ENCODE results near the gene VLDLR.

GRCh38 chr9:2613730-2614271, 7.8 kb upstream of the VLDLR start:
- TF ChIP-seq, protein P1, sequence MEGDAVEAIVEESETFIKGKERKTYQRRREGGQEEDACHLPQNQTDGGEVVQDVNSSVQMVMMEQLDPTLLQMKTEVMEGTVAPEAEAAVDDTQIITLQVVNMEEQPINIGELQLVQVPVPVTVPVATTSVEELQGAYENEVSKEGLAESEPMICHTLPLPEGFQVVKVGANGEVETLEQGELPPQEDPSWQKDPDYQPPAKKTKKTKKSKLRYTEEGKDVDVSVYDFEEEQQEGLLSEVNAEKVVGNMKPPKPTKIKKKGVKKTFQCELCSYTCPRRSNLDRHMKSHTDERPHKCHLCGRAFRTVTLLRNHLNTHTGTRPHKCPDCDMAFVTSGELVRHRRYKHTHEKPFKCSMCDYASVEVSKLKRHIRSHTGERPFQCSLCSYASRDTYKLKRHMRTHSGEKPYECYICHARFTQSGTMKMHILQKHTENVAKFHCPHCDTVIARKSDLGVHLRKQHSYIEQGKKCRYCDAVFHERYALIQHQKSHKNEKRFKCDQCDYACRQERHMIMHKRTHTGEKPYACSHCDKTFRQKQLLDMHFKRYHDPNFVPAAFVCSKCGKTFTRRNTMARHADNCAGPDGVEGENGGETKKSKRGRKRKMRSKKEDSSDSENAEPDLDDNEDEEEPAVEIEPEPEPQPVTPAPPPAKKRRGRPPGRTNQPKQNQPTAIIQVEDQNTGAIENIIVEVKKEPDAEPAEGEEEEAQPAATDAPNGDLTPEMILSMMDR (IDR thresholded peaks at IDR 0.05), result no peak
- TF ChIP-seq POLR2A (IDR thresholded peaks at IDR 0.05) (no peak), EP300 (IDR thresholded peaks at IDR 0.05) (no peak)
